Ovary (tissue), 9 donors: Measurements from ENCODE around the gene SPRED1. TPM values are rescaled to one million over a fixed set of nuclear protein-coding genes. Genes with fewer than 3 reads are reported as not detected.

Experiments
- DNase-seq, 5 donors: peaks; one replicate each; pipeline ENCODE4 v3.0.0-alpha.2; 2019 to 2020
- H3K27ac ChIP-seq, 2 donors: fragments of 200-600 bp; one replicate each; pipeline versions ENCODE4 v1.5.1 to v1.8.0; 2019 to 2022
- H3K27me3 ChIP-seq: fragments of 200-600 bp; one replicate; pipeline ENCODE4 v1.8.0; 2022
- H3K36me3 ChIP-seq: fragments of 200-600 bp; sonication (generic); one replicate; pipeline ENCODE4 v1.5.1; 2019
- H3K4me1 ChIP-seq: one replicate; pipeline ENCODE4 v1.8.1; 2013; ENCODE audit warnings: mild to moderate bottlenecking, moderate library complexity; ENCODE audit not compliant: insufficient read depth
- H3K4me3 ChIP-seq: fragments of 200-600 bp; sonication (generic); one replicate; pipeline ENCODE4 v1.5.1; 2017
- H3K9me3 ChIP-seq, 2 donors: fragments of 200-600 bp in 1 of 2; sonication (generic) in 1 of 2; one replicate each; pipeline versions ENCODE4 v1.5.1 to v1.8.1; 2013 to 2019; ENCODE audit warnings: mild to moderate bottlenecking in 1 of 2, moderate library complexity in 1 of 2
- EP300 ChIP-seq: sonication (generic); formaldehyde crosslinking; IDR thresholded peaks from one replicate; pipeline ENCODE4 v1.6.1; 2017; ENCODE audit warnings: antibody characterized with exemption
- POLR2A ChIP-seq: fragments of 450-650 bp; IDR thresholded peaks from one replicate; pipeline ENCODE4 v1.6.1; 2017; ENCODE audit warnings: antibody characterized with exemption, mild to moderate bottlenecking, moderate library complexity
- WGBS, 3 donors: extraction: QIAGEN DNeasy Blood & Tissue Kit in 1 of 3; methylation state at CpG; one replicate each; pipeline versions ENCODE4 v1.1.5 to v1.1.7; 2013 to 2017; 5-methylcytosine and 5-hydroxymethylcytosine counted together
- intact Hi-C, 4 donors: fragments of 100-400 bp; cut with DNase I; formaldehyde crosslinking; loops; one replicate each; pipeline versions ENCODE4 v1.11.0 to v1.15.1; 2022 to 2023
- polyA plus RNA-seq, 2 donors: library from polyadenylated mRNA; stranded (reverse); fragments of 200-250 nt in 1 of 2; fragments of 350-450 nt in 1 of 2; fragmentation: Illumina TruSeq in 1 of 2; extraction: RNeasy Lipid Tissue Mini Kit (QIAGEN cat#74804) in 1 of 2; gene quantifications; one replicate each; pipeline ENCODE4 v1.2.3, GENCODE V29; 2013 to 2014
- total RNA-seq, 7 donors: library from RNA; depleted of rRNA in 2 of 7; stranded (reverse); fragments of >200 nt in 2 of 7; fragmentation: NEBNext Ultra II Directional in 3 of 7; extraction: Animal tissue kit (Norgen Biotek cat#: 25700) in 3 of 7; gene quantifications; one replicate each; pipeline versions ENCODE4 v1.1.0 to v1.2.4, GENCODE V29; 2016 to 2023
- TF ChIP-seq, protein P1 (sequence below), 3 donors: fragments of 450-650 bp in 2 of 3; fragments of 200-600 bp in 1 of 3; IDR thresholded peaks; one replicate each; pipeline versions ENCODE4 v1.5.1 to v1.8.0; 2016 to 2022; ENCODE audit warnings: antibody characterized with exemption in 3 of 3, mild to moderate bottlenecking in 1 of 3
- donor health status: DM: no; HTN: no; CAD: no; lungs with moderate emphysema.
- donor health status: DM: no; HTN: no; CAD: no.
- donor health status: Bipolar disorder and iron deficiency.
- donor health status: DM: yes; HTN: yes; CAD: no.
- donor health status: DM: no; HTN: no; CAD: no.
- donor health status: DM: yes; HTN: yes; CAD: no.

The SPRED1 gene
- total and polyA plus RNA-seq, 9 donors = 8.5 to 30.5 (median 20.4) TPM

DNA sequence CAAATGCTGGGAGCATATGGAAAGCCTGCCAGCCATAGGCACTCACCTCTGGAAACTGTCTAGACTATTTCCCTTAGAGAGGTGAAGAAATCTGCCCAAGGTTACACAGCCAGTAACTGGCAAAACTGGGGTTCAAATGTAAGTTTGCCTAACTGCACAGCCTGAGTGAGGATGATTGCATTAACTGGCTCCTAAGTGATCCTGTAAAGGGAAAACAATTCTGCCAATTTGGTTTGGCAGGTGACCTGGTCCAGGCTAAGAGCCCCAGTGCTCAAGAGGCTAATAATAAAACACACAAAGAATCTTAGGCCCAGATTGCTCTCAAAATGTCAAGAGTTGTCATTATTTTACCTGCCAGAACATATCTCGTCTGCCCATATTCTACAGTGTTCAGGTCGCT is 43.9 kb upstream of the SPRED1 start:
- intact Hi-C loops = no loop called here

DNA sequence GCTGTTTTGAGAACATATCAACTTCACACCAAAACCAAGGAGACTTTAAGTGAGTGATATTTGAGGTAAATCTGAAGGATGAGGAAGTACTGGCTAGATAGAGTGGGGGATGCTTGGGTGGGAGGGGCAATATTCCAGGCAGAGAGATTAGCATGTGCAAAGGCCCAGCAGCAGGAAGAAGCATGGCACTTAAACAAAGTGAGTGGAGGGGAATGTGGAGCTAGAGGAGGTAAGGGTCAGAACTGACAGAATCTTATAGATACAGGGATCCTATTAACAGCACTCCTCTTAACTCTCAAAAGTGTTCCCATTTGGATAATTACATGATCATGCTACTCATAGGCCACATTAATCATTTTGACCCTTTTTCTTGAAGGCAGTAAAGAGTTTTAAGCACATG is 41.4 kb upstream of the SPRED1 start:
- no peak overlapping the region for H3K27ac ChIP-seq
- H3K4me1 ChIP-seq = no peaks in the 10 kb centered on the region
- H3K9me3 ChIP-seq = no peaks in the 10 kb centered on the region
- no peak for DNase-seq
- no peak overlapping the region for H3K4me3 ChIP-seq
- TF ChIP-seq EP300 (no peak), POLR2A (no peak)
- TF ChIP-seq, protein P1, sequence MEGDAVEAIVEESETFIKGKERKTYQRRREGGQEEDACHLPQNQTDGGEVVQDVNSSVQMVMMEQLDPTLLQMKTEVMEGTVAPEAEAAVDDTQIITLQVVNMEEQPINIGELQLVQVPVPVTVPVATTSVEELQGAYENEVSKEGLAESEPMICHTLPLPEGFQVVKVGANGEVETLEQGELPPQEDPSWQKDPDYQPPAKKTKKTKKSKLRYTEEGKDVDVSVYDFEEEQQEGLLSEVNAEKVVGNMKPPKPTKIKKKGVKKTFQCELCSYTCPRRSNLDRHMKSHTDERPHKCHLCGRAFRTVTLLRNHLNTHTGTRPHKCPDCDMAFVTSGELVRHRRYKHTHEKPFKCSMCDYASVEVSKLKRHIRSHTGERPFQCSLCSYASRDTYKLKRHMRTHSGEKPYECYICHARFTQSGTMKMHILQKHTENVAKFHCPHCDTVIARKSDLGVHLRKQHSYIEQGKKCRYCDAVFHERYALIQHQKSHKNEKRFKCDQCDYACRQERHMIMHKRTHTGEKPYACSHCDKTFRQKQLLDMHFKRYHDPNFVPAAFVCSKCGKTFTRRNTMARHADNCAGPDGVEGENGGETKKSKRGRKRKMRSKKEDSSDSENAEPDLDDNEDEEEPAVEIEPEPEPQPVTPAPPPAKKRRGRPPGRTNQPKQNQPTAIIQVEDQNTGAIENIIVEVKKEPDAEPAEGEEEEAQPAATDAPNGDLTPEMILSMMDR (IDR thresholded peaks at IDR 0.05) = no peak
- no peaks in the 10 kb centered on the region for H3K27me3 ChIP-seq
- H3K36me3 ChIP-seq = no peaks in the 10 kb centered on the region
- intact Hi-C loops = no loop called here

More for the DNA sequence above, 43.9 kb upstream of the SPRED1 start:
- H3K36me3 ChIP-seq = no peaks in the 10 kb centered on the region
- H3K4me1 ChIP-seq = no peaks in the 10 kb centered on the region
- TF ChIP-seq POLR2A (no peak), EP300 (no peak)
- TF ChIP-seq, protein P1 (IDR thresholded peaks at IDR 0.05) = no peak
- no peak overlapping the region for H3K27ac ChIP-seq
- DNase-seq = no peak
- no peak overlapping the region for H3K4me3 ChIP-seq
- 98 to 100% (median 99%) methylated on average over 2 of the region's 2 CpGs for WGBS, 3 donors
- no peaks in the 10 kb centered on the region for H3K9me3 ChIP-seq
- H3K27me3 ChIP-seq = no peaks in the 10 kb centered on the region

DNA sequence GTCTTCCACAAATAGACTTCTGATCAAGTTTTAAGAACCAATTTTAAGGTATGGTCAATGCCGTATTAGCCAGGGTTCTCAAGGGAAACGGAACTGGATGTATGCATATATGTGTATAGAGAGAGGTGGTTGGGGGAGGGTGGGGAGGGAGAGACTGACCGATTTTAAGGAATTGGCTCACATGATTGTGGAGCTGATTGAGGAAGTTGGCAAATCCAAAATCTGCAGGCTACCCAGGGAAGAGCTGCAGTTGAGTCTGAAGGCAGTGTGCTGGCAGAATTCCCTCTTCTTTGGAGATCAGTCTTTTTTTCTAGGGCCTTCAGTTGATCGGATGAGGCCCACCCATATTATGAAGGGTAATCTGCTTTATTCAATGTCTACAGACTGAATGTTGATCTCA is 40.8 kb upstream of the SPRED1 start:
- intact Hi-C loops = no loop called here
- no peak for DNase-seq
- no peaks in the 10 kb centered on the region for H3K9me3 ChIP-seq
- no peak overlapping the region for H3K27ac ChIP-seq
- H3K4me3 ChIP-seq = no peak overlapping the region
- no peak for TF ChIP-seq EP300
- TF ChIP-seq POLR2A = no peak
- H3K36me3 ChIP-seq = no peaks in the 10 kb centered on the region
- H3K27me3 ChIP-seq = no peaks in the 10 kb centered on the region
- H3K4me1 ChIP-seq = no peaks in the 10 kb centered on the region
- WGBS, 3 donors = 91 to 95% (median 94%) methylated on average over 4 of the region's 4 CpGs

DNA sequence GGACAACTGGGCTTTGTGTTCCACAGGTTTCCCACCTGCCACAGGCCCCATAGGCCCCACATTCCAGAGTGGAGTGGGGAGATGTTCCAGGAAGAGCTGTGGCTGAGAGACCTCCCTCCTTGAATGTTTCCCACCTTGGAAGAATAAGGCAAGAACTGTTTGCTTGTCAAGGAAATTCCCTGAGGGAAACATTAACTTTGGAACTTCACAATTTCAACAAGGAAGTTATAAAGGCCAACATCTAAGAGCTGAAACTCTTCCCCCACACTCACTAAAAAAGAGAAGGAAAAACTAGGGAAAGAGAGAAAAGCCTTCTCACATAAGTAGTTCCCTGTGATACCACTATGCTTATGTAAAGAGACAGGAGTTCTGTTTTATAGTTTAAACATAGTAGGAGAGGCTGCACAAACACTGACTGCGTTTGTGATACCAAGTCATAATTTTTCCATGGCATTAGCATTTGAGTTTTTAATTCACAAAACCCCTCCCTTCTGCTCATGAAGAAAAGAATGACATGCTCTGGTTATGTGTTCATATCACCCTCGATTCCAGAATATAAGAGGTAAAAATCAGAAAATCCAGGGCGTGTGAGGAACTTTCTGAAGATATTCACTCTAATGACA is 39.8 kb upstream of the SPRED1 start:
- H3K27me3 ChIP-seq = no peaks in the 10 kb centered on the region
- DNase-seq = no peak
- no peak overlapping the region for H3K27ac ChIP-seq
- TF ChIP-seq POLR2A (no peak), EP300 (no peak)
- TF ChIP-seq, protein P1 (IDR thresholded peaks at IDR 0.05) = no peak
- no peak overlapping the region for H3K4me3 ChIP-seq
- intact Hi-C loops = no loop called here
- H3K36me3 ChIP-seq = no peaks in the 10 kb centered on the region
- no peaks in the 10 kb centered on the region for H3K4me1 ChIP-seq
- WGBS, 3 donors = 55 to 62% (median 61%) methylated on average over 3 of the region's 3 CpGs
- H3K9me3 ChIP-seq = no peaks in the 10 kb centered on the region

GRCh38 chr15:38213356-38213755 is 39.3 kb upstream of the SPRED1 start:
- no peak for DNase-seq
- no peaks in the 10 kb centered on the region for H3K27me3 ChIP-seq
- no peaks in the 10 kb centered on the region for H3K36me3 ChIP-seq
- WGBS, 3 donors = 94 to 96% (median 96%) methylated on average over 2 of the region's 2 CpGs
- intact Hi-C loops = no loop called here
- H3K27ac ChIP-seq = no peak overlapping the region
- TF ChIP-seq, protein P1 (IDR thresholded peaks at IDR 0.05) = no peak
- no peak for TF ChIP-seq POLR2A
- no peak for TF ChIP-seq EP300
- H3K4me3 ChIP-seq = no peak overlapping the region
- H3K9me3 ChIP-seq = no peaks in the 10 kb centered on the region
- H3K4me1 ChIP-seq = no peaks in the 10 kb centered on the region
